ENCODE results near the gene SCN10A.
A peak's percentile ranks its signal among the peaks of the same experiment; 100 is the strongest.

SCN10A gene

GRCh38 chr3:38687321-38687720 lies 128.7 kb downstream of the SCN10A start:
- Histone ChIP-seq H3K9me3 (replicated peaks; ENCODE audit: low read length) (no peaks in the 10 kb centered on the region), H3K9ac (ENCODE audit: low read depth, low read length) (no peak overlapping the region), H3K27me3 (ENCODE audit: control insufficient read depth, insufficient read depth, low read length) (peaks cover 7% of the 10 kb centered on the region), H3K4me3 (ENCODE audit: low read length) (no peak overlapping the region), H3K4me2 (ENCODE audit: low read length) (no peak overlapping the region), H3K36me3 (ENCODE audit: insufficient read depth, low read length) (no peaks in the 10 kb centered on the region), H3K4me1 (ENCODE audit: control insufficient read depth, insufficient read depth, low read length) (no peaks in the 10 kb centered on the region)

- Histone ChIP-seq H3K9me3 (replicated peaks; ENCODE audit: low read length) (no peaks in the 10 kb centered on the region), H3K4me2 (ENCODE audit: low read length) (no peak overlapping the region), H3K27me3 (ENCODE audit: control insufficient read depth, insufficient read depth, low read length) (peaks cover 14% of the 10 kb centered on the region), H3K4me3 (ENCODE audit: low read length) (no peak overlapping the region), H3K4me1 (ENCODE audit: control insufficient read depth, insufficient read depth, low read length) (no peaks in the 10 kb centered on the region), H3K9ac (ENCODE audit: low read depth, low read length) (no peak overlapping the region), H3K36me3 (ENCODE audit: insufficient read depth, low read length) (no peaks in the 10 kb centered on the region)
Observed at GRCh38 chr3:38684546-38684945, 131.5 kb downstream of the SCN10A start.

- H3K4me2 ChIP-seq (ENCODE audit: low read length): no peak overlapping the region
- H3K4me1 ChIP-seq (ENCODE audit: control insufficient read depth, insufficient read depth, low read length): no peaks in the 10 kb centered on the region
- H3K4me3 ChIP-seq (ENCODE audit: low read length): no peak overlapping the region
- peaks cover 31% of the 10 kb centered on the region for H3K27me3 ChIP-seq (ENCODE audit: control insufficient read depth, insufficient read depth, low read length)
- H3K9ac ChIP-seq (ENCODE audit: low read depth, low read length): no peak overlapping the region
- H3K36me3 ChIP-seq (ENCODE audit: insufficient read depth, low read length): no peaks in the 10 kb centered on the region
- H3K9me3 ChIP-seq (replicated peaks; ENCODE audit: low read length): no peaks in the 10 kb centered on the region
Observed at GRCh38 chr3:38669668-38670067, 146.3 kb downstream of the SCN10A start.

- H3K36me3 ChIP-seq (ENCODE audit: insufficient read depth, low read length): no peaks in the 10 kb centered on the region
- no peaks in the 10 kb centered on the region for H3K4me1 ChIP-seq (ENCODE audit: control insufficient read depth, insufficient read depth, low read length)
- no peak overlapping the region for H3K4me2 ChIP-seq (ENCODE audit: low read length)
- H3K27me3 ChIP-seq (ENCODE audit: control insufficient read depth, insufficient read depth, low read length): peaks cover 35% of the 10 kb centered on the region
- H3K9me3 ChIP-seq (replicated peaks; ENCODE audit: low read length): no peaks in the 10 kb centered on the region
- no peak overlapping the region for H3K4me3 ChIP-seq (ENCODE audit: low read length)
- no peak overlapping the region for H3K9ac ChIP-seq (ENCODE audit: low read depth, low read length)
Observed at GRCh38 chr3:38662544-38662943, 153.5 kb downstream of the SCN10A start.

- H3K4me2 ChIP-seq (ENCODE audit: low read length): no peak overlapping the region
- H3K27me3 ChIP-seq (ENCODE audit: control insufficient read depth, insufficient read depth, low read length): peaks cover 36% of the 10 kb centered on the region
- no peaks in the 10 kb centered on the region for H3K36me3 ChIP-seq (ENCODE audit: insufficient read depth, low read length)
- H3K9ac ChIP-seq (ENCODE audit: low read depth, low read length): no peak overlapping the region
- no peaks in the 10 kb centered on the region for H3K9me3 ChIP-seq (replicated peaks; ENCODE audit: low read length)
- H3K4me1 ChIP-seq (ENCODE audit: control insufficient read depth, insufficient read depth, low read length): no peaks in the 10 kb centered on the region
- H3K4me3 ChIP-seq (ENCODE audit: low read length): no peak overlapping the region
Observed at GRCh38 chr3:38658841-38659240, 157.2 kb downstream of the SCN10A start.

GRCh38 chr3:38657369-38657768 lies 158.6 kb downstream of the SCN10A start:
- peaks cover 46% of the 10 kb centered on the region for H3K27me3 ChIP-seq (ENCODE audit: control insufficient read depth, insufficient read depth, low read length)

GRCh38 chr3:38655708-38656300 lies 160.2 kb downstream of the SCN10A start:
- no peak overlapping the region for H3K4me2 ChIP-seq (ENCODE audit: low read length)
- H3K4me3 ChIP-seq (ENCODE audit: low read length): no peak overlapping the region
- no peaks in the 10 kb centered on the region for H3K4me1 ChIP-seq (ENCODE audit: control insufficient read depth, insufficient read depth, low read length)
- H3K36me3 ChIP-seq (ENCODE audit: insufficient read depth, low read length): no peaks in the 10 kb centered on the region
- peaks cover 46% of the 10 kb centered on the region for H3K27me3 ChIP-seq (ENCODE audit: control insufficient read depth, insufficient read depth, low read length)
- H3K9ac ChIP-seq (ENCODE audit: low read depth, low read length): no peak overlapping the region
- no peaks in the 10 kb centered on the region for H3K9me3 ChIP-seq (replicated peaks; ENCODE audit: low read length)

More at GRCh38 chr3:38657369-38657768, 158.6 kb downstream of the SCN10A start:
- H3K4me2 ChIP-seq (ENCODE audit: low read length): no peak overlapping the region
- no peaks in the 10 kb centered on the region for H3K4me1 ChIP-seq (ENCODE audit: control insufficient read depth, insufficient read depth, low read length)
- no peak overlapping the region for H3K4me3 ChIP-seq (ENCODE audit: low read length)
- H3K9ac ChIP-seq (ENCODE audit: low read depth, low read length): no peak overlapping the region
- no peaks in the 10 kb centered on the region for H3K9me3 ChIP-seq (replicated peaks; ENCODE audit: low read length)
- no peaks in the 10 kb centered on the region for H3K36me3 ChIP-seq (ENCODE audit: insufficient read depth, low read length)

GRCh38 chr3:38653685-38654537 lies 162.1 kb downstream of the SCN10A start:
- H3K4me1 ChIP-seq (ENCODE audit: control insufficient read depth, insufficient read depth, low read length): peaks cover 4% of the 10 kb centered on the region
- H3K4me2 ChIP-seq (ENCODE audit: low read length): no peak overlapping the region
- H3K27me3 ChIP-seq (ENCODE audit: control insufficient read depth, insufficient read depth, low read length): peaks cover 43% of the 10 kb centered on the region
- no peaks in the 10 kb centered on the region for H3K36me3 ChIP-seq (ENCODE audit: insufficient read depth, low read length)
- H3K9me3 ChIP-seq (replicated peaks; ENCODE audit: low read length): no peaks in the 10 kb centered on the region
- H3K9ac ChIP-seq (ENCODE audit: low read depth, low read length): no peak overlapping the region
- H3K4me3 ChIP-seq (ENCODE audit: low read length): no peak overlapping the region

GRCh38 chr3:38652934-38653333 lies 163.1 kb downstream of the SCN10A start:
- Histone ChIP-seq H3K36me3 (ENCODE audit: insufficient read depth, low read length) (no peaks in the 10 kb centered on the region), H3K9me3 (replicated peaks; ENCODE audit: low read length) (no peaks in the 10 kb centered on the region), H3K4me3 (ENCODE audit: low read length) (no peak overlapping the region), H3K4me1 (ENCODE audit: control insufficient read depth, insufficient read depth, low read length) (peaks cover 4% of the 10 kb centered on the region), H3K9ac (ENCODE audit: low read depth, low read length) (no peak overlapping the region), H3K27me3 (ENCODE audit: control insufficient read depth, insufficient read depth, low read length) (peaks cover 41% of the 10 kb centered on the region), H3K4me2 (ENCODE audit: low read length) (no peak overlapping the region)

- no peaks in the 10 kb centered on the region for H3K36me3 ChIP-seq (ENCODE audit: insufficient read depth, low read length)
- H3K4me3 ChIP-seq (ENCODE audit: low read length): no peak overlapping the region
- peak overlapping the region; percentile 53 for H3K4me2 ChIP-seq (ENCODE audit: low read length)
- no peak overlapping the region for H3K9ac ChIP-seq (ENCODE audit: low read depth, low read length)
- H3K4me1 ChIP-seq (ENCODE audit: control insufficient read depth, insufficient read depth, low read length): peaks cover 4% of the 10 kb centered on the region
- H3K27me3 ChIP-seq (ENCODE audit: control insufficient read depth, insufficient read depth, low read length): peaks cover 36% of the 10 kb centered on the region
- H3K9me3 ChIP-seq (replicated peaks; ENCODE audit: low read length): no peaks in the 10 kb centered on the region
Observed at GRCh38 chr3:38651153-38651789, 164.7 kb downstream of the SCN10A start.

GRCh38 chr3:38650248-38650951 lies 165.6 kb downstream of the SCN10A start:
- Histone ChIP-seq H3K4me3 (ENCODE audit: low read length) (peak overlapping the region; percentile 77), H3K36me3 (ENCODE audit: insufficient read depth, low read length) (no peaks in the 10 kb centered on the region), H3K4me1 (ENCODE audit: control insufficient read depth, insufficient read depth, low read length) (peaks cover 4% of the 10 kb centered on the region), H3K9me3 (replicated peaks; ENCODE audit: low read length) (no peaks in the 10 kb centered on the region), H3K4me2 (ENCODE audit: low read length) (peak overlapping the region; percentile 91), H3K27me3 (ENCODE audit: control insufficient read depth, insufficient read depth, low read length) (peaks cover 36% of the 10 kb centered on the region), H3K9ac (ENCODE audit: low read depth, low read length) (peak overlapping the region; percentile 63)
